Measurements from ENCODE around the gene PAMR1.

DNA sequence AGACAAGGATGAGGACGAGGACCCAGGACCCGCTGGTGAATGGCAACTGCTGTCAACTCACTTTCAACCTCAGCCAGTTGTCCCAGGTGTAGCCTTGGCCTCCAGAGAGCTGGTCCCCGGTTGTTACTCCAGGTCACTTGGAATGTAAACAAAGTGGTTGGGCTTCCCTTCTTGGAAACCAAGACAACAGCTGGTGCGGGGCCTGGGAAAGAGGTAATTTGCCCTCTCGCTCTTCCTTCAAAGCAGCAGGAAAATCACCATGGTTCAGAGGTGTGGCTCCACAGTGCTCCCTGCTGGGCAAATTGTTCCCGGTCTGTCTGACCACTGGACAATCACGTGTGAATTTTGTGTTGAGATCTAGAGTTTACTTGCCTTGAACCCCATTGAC, 121.0 kb downstream of the PAMR1 start:
- no peak for TF ChIP-seq TAF1 (IDR thresholded peaks at IDR 0.05; ENCODE audit: borderline replicate concordance, insufficient read depth, low read length)
- no peak for TF ChIP-seq REST (IDR thresholded peaks at IDR 0.05; ENCODE audit: insufficient read depth in 1 of 2, low read depth in 2 of 2, low read length in 2 of 2)
- TF ChIP-seq SIN3A (IDR thresholded peaks at IDR 0.05; ENCODE audit: borderline replicate concordance, insufficient read depth, low read length) = no peak

Measured in PFSK-1 (cell line).